Renal pelvis (tissue), 4 donors: ENCODE measurements around the gene MIB1. TPM values are rescaled to one million over a fixed set of nuclear protein-coding genes. Genes with fewer than 3 reads are reported as not detected.
A peak's percentile ranks its signal among the peaks of the same experiment; 100 is the strongest.
"Not testable (repeated sequence)": the region's sequence is repeated elsewhere in the genome, so short reads cannot be mapped to it uniquely, and the experiment has no call there.

Source experiments
- DNase-seq: peaks from one replicate; pipeline ENCODE4 v3.0.0-alpha.2; 2013
- polyA plus RNA-seq, 3 donors: library from polyadenylated mRNA; unstranded; fragments of 120-200 nt; gene quantifications; one replicate each; pipeline ENCODE4 v1.2.1, GENCODE V29; 2013; ENCODE audit not compliant: insufficient read length in 3 of 3

The MIB1 gene
- polyA plus RNA-seq, 3 donors: 59.4 to 65.7 (median 61.5) TPM

DNA sequence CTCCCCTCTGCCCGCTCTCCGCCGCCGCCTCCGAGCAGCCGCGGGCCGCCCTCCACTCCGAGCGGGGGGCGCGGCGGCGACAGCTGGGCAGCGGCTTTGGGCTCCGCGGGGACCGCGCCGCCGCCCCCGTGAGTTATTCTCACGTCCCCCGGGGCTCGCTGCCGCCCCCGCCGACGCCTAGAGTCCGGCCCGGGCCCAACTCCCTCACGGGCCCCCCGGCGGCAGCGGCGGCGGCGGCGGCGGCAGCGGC, 645 bp downstream of the MIB1 start:
- peak; percentile 70 for DNase-seq

DNA sequence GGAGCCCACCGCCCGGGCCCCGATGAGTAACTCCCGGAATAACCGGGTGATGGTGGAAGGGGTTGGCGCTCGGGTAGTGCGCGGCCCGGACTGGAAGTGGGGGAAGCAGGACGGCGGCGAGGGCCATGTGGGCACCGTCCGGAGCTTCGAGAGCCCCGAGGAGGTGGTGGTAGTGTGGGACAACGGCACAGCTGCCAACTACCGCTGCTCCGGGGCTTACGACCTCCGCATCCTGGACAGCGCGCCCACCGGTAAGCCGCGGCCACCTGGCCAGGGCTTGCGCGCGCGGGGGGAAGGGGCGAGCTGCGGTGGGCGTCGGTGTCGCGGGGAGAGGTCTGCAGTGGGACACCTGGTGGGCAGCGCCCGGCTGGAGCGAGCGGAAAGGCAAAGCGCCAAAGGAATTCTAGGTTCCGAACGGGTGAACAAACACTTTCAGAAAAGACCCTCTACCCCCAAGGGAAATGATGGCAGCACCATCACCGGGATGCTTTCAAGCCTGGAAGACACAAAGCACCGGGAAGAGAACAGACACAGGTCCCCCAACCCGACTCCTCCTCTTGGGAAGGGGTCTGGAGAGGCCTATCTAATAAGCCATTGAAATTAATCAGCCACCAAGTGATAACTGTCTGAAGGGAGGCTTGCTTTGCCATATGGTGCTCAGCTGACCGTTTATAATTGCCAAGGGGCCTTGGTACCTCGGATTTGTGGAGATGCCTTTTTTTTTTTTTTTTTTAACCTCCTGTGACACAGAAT, 1.1 kb downstream of the MIB1 start:
- peak; percentile 34 for DNase-seq

GRCh38 chr18:21742315-21742687, 1.7 kb downstream of the MIB1 start:
- no peak for DNase-seq

DNA sequence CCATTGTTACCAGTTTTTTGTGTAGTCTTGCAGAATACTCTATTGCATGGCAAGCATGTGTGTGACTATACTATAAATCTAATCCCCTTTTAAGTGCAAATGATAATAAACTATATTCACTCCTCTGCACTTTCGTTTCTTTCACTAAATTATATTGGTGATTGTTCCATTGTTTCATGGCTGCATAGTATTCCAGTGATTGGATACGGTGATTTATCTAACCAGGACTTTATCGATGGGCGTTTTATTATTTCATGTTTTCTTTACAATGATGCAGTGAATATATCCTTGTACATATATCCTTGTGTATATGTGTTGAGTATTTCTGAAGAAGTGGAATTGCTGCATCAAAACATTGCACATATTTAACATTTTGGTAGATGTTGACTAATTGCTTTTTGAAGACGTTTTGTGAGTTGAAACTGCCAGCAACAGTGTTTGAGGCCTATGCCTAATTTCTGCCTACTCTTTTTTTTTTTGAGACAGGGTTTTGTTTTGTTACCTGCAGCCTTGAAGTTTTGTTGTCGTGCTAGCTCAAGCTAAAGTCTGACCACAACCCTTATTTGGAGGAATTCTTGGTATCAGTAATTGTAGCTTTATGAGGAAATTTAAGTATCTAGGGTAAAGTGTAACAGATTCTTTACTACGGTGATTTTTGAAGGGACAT, 2.7 kb downstream of the MIB1 start:
- DNase-seq: no peak

- no peak for DNase-seq
These were observed 4.6 kb downstream of the MIB1 start for GRCh38 chr18:21745231-21745630.

DNA sequence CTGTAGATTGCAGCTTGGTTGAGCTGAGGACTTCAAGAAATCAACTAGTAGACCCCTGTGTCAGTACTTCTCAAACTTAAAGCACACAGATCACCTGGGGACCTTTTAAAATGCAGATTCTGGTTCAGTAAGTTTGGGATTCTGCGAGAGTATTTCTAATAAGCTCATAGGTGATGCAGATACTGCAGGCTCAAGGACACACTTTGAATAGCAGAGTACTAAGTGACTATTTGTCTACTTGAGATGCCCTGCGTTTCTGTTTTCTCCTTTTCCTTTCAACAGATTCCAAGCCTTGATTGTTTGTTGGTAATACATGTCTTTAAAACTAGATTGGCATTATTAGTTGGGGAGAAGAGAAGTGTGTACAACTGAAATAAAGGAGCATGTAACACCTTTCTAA, 6.7 kb downstream of the MIB1 start:
- DNase-seq: no peak

DNA sequence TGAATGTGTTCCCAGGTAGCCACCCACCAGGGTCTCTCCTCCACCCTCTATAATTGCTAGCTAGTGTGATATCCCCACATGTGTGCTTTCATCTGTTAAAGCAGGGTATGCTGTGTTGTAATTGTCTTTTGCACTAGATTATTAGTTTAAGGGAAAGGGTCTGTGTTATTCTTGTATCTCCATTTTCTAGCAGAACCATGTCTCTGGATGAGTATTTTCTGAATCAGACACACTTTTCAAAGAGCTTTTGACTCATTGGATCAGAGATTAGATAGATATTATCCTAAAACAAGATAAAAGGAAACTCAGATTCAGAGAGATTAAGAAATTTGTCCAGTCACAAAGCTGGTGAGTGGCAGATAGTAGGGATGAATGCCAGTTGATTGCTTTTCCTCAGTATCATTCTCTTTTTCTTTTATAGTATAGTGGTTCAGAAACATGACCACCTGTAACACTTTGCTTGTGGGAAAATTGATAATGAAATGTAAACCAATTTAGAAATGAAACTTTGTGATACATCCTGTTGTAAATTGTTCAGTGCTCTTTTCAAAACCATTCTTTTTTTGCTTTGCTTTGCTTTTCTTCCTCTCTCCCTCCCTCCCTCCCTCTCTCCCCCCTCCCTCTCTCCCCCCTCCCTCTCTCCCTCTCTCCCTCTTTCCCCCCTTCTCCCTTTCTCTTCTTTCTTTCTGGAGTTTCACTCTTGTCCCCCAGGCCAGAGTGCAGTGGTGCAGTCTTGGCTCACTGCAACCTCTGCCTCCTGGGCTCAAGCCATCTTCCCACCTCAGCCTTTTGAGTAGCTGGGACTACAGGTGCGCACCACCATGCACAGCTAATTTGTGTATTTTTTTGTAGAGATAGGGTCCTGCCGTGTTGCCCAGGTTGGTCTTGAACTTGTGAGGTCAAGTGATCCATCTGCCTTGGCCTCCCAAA, 7.4 kb downstream of the MIB1 start:
- no peak for DNase-seq

DNA sequence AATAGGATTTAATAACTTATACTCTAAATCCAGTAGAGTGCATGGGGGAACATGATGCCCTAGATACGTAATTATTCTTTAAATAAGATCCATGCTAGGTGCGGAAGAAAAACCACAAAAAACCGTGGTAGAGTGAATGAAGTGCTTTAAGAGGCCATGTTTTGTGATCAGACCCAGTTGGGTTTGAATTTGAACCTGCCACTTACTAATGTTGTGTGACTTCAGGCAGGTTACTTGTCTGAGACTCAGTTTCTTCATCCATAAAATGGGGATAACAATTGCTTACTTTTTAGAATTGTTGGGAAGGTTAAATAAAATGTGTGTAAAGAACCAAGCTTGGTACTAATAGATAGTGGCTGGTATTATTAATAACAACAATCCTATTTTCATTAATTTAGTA, 17.2 kb downstream of the MIB1 start:
- no peak for DNase-seq

GRCh38 chr18:21759836-21760235, 19.2 kb downstream of the MIB1 start:
- no peak for DNase-seq

DNA sequence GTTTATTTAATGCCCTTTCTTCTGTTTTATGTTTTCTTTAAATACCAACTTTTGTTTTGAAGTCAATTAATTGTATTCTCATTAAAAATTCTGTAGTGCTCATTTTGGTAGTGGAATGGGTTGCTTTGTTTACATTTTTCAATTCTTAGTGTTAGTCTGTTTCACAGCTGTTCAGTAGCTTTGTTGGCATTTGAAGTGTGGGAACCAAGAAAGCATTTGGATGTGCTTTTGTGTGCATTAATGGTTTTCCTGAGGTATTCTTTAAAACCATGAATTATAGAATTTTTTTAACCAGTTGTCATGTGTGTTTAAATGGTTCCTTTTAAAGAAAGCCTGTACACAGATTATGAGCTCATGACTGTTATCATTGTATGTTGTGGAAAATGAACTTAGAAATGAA, 19.7 kb downstream of the MIB1 start:
- DNase-seq: no peak

GRCh38 chr18:21761471-21762115, 21.0 kb downstream of the MIB1 start:
- no peak for DNase-seq

GRCh38 chr18:21762181-21762772, 21.7 kb downstream of the MIB1 start:
- DNase-seq: no peak

GRCh38 chr18:21763846-21764646, 23.5 kb downstream of the MIB1 start:
- DNase-seq: no peak

DNA sequence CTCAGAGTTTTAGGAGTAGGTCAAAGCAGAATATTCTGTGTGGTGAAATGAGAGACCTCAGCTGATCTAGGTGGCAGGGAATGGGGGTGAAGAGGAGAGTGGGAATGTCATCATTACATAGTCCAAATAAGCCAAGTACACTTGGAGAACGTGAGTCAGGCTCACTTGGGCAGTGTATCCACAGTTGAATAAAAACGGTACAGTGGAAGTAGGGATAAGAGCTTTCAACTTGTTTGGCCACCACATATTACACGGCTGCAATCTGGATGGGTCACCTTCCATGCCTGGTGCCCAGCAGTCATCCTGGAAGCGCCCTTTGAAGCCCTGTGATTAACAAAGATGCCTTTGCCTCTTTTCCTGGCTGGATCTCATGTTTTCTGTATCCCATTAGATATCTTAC, 28.6 kb downstream of the MIB1 start:
- no peak for DNase-seq

DNA sequence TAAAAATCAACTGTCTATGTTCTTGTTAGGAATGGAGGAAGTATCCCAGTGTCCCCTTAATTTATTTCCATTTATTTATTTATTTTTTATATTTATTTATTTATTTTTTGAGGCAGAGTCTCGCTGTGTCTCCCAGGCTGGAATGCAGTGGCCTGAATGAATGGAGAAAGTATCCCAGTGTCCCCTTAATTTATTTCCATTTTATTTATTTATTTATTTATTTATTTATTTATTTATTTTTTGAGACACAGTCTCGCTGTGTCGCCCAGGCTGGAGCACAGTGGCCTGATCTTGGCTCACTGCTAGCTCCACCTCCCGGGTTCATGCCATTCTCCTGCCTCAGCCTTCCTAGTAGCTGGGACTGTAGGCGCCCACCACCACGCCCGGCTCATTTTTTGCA, 34.1 kb downstream of the MIB1 start:
- no peak for DNase-seq

GRCh38 chr18:21777814-21778213, 37.2 kb downstream of the MIB1 start:
- no peak for DNase-seq

- DNase-seq: no peak
These were observed 45.9 kb downstream of the MIB1 start for GRCh38 chr18:21786526-21786925.

GRCh38 chr18:21796089-21796488, 55.5 kb downstream of the MIB1 start:
- DNase-seq: not testable (repeated sequence)

DNA sequence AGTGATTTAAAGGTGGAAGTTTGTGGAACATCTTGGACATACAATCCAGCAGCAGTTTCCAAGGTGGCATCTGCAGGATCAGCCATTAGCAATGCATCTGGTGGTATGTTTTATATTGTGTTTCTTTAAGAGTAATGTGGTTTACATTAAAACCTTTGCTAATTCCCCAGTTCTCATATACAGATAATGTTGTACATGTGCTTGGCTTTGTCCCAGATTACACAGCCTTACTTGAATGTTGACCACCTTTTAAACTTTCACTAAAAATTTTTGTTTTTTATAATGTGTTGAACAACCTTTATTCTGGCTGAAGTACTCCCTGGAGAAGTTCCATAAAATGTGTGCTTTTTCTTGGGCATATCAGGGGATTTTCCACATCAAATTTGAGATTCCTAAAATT, 57.5 kb downstream of the MIB1 start:
- DNase-seq: no peak

DNA sequence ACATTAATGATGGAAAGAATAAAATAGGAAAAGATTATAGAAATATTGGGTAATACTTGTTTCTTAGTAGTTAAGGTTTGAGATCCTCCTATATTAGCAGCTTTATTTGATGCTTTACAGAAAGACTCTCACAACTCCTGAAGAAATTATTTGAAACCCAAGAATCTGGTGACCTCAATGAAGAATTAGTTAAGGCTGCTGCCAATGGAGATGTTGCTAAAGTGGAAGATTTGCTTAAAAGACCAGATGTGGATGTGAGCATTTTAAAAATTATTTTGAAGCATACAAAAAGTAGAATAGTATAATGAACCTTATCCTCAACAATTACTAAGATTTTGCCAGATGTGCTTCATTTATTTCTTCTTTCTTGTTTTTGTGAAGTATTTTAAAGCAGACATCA, 59.1 kb downstream of the MIB1 start:
- no peak for DNase-seq

DNA sequence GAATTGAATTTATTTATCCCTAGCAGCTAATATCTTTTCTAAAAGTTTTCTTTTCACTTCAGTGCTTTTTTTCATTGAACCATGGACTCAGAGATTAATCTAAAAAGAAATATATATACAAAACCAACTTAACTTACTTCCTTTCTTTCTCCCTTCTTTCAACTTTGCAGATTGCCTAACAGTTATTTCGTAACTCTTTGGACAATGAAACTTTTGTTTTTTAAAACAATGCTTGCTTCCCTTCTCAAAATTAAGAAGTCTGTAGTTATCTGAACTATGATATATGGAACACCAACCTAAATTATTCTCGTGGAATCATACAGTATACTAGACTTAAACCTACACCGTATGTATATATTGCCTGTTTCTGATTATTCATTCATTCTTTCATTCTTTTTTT, 62.9 kb downstream of the MIB1 start:
- no peak for DNase-seq
